Subcutaneous abdominal adipose tissue (tissue), 5 donors: ENCODE measurements around the gene ADAM19.

Experiments used
- H3K27ac ChIP-seq: one replicate; pipeline ENCODE4 v1.7.0; 2013; ENCODE audit warnings: low read depth, mild to moderate bottlenecking, inconsistent platforms, low read length, moderate library complexity
- H3K27me3 ChIP-seq, 5 donors: one replicate each; pipeline ENCODE4 v1.7.0; 2013; ENCODE audit warnings: low read length in 5 of 5, inconsistent platforms in 1 of 5; ENCODE audit not compliant: control insufficient read depth in 5 of 5, insufficient read depth in 4 of 5
- H3K36me3 ChIP-seq, 5 donors: one replicate each; pipeline ENCODE4 v1.7.0; 2013; ENCODE audit warnings: low read length in 5 of 5; ENCODE audit not compliant: control insufficient read depth in 5 of 5, insufficient read depth in 5 of 5
- H3K4me1 ChIP-seq, 5 donors: one replicate each; pipeline ENCODE4 v1.7.0; 2013; ENCODE audit warnings: low read length in 5 of 5, mild to moderate bottlenecking in 3 of 5, moderate library complexity in 1 of 5; ENCODE audit not compliant: control insufficient read depth in 5 of 5, insufficient read depth in 5 of 5
- H3K4me3 ChIP-seq, 5 donors: one replicate each; pipeline ENCODE4 v1.7.0; 2013; ENCODE audit warnings: low read length in 5 of 5, low read depth in 1 of 5
- H3K9ac ChIP-seq, 5 donors: one replicate each; pipeline ENCODE4 v1.7.0; 2013; ENCODE audit warnings: low read length in 5 of 5, mild to moderate bottlenecking in 4 of 5, moderate library complexity in 3 of 5
- H3K9me3 ChIP-seq, 5 donors: one replicate each; pipeline ENCODE4 v1.7.0; 2013; ENCODE audit warnings: low read length in 5 of 5; ENCODE audit not compliant: control insufficient read depth in 5 of 5
- donor health status: healthy.
- donor health status: healthy.
- donor health status: healthy.
- donor health status: healthy.
- donor health status: healthy.

The ADAM19 gene

DNA sequence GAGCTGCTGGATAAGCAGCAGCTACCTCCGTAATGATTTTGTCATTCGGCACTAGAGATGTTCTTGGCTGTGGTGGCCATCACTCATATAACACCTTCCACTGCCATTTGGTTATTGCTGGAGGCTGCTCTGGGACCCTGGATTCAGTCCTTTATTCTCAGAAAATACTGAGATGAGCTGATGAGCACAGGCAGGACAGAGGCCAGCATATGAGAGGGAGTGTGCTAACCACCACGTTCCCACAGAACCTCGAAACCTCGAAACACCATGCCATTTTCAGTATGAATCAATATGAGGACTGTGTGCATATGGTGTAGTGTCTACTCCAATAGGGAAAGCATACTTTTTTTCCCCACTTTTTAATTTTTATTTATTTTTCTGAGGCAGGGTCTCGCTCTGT, 56.6 kb downstream of the ADAM19 start:
- Histone ChIP-seq H3K27me3 (no peaks in the 10 kb centered on the region), H3K9me3 (no peaks in the 10 kb centered on the region), H3K27ac (no peak overlapping the region), H3K9ac (no peak overlapping the region), H3K4me3 (no peak overlapping the region), H3K36me3 (no peaks in the 10 kb centered on the region), H3K4me1 (peaks cover 0 to 8% (median 3%) of the 10 kb centered on the region in 5 donors)

DNA sequence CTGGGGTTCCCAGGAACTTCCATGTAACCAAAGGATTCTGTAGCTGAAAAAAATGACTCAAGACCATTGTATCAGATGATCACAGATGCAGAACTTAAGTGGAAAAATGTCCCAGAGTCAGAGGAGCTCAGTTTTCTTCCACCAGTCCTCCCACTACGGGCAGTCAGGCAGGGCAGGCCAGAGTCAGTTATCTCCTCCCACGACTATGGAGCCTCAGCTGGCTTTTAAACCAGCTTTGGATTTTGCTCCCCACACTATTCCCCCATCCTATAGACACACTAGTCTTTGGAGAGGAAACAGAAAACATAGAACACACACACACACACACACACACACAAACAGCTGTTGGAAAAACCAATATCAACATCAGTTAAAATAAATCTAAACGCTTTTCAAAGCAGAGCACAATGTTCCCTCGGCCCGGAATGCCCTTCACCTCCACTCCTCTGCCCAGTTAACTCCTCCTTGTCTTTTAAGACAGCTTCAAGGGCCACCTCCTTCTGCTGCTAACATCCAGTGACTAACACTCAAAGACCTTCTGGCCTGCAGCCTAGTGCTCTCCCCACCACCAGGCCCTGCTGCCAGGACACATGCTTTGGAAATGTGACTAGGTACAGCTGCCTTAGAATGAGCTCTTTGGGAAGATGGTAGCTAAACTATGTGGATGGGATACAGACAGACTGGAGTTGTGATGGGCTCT, 58.8 kb downstream of the ADAM19 start:
- Histone ChIP-seq H3K4me3 (no peak overlapping the region), H3K27ac (no peak overlapping the region), H3K4me1 (peaks cover 2 to 18% (median 8%) of the 10 kb centered on the region in 5 donors), H3K36me3 (no peaks in the 10 kb centered on the region), H3K9ac (no peak overlapping the region), H3K27me3 (no peaks in the 10 kb centered on the region), H3K9me3 (no peaks in the 10 kb centered on the region)

DNA sequence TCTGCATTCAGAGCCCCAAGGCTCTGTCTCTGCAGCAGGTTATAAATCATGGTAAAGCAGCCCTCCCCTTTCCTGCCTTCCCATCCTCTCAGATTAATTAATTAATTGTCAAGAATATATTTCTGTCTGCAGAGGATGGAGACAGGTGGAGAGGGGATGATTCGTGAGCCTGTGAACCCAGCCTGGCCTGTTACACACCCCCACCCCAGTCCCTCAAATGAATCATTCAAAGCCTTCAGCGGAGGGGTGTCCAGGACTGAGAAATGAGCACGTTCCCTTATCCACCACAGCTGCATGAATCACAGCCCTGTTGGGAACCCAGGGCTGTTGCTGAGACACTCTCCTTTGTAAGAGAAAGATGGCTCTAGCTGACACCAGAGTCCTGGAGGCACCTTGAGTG, 59.6 kb downstream of the ADAM19 start:
- H3K4me3 ChIP-seq = no peak overlapping the region
- H3K36me3 ChIP-seq = no peaks in the 10 kb centered on the region
- H3K4me1 ChIP-seq = peaks cover 2 to 18% (median 12%) of the 10 kb centered on the region in 5 donors
- H3K27ac ChIP-seq = no peak overlapping the region
- H3K9ac ChIP-seq = no peak overlapping the region
- H3K27me3 ChIP-seq = no peaks in the 10 kb centered on the region
- H3K9me3 ChIP-seq = no peaks in the 10 kb centered on the region

DNA sequence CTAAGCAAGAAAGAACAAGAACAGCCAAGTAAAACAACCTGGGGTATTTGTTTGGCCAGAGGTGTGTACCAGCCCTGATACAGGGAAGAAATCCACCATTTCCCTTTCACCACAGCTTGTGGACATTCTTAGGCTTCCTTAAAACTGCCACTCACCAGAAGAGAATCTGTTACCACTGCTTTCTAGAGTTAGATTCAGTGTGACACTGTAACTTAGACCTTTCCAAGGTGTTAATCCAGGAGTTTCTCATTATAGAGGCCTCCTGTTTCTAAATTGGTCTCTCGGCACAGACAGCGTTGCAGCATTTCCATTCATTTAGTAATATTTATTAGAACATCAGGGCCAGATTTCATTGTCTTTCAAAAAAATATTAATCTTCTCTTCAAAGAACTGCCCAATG, 60.6 kb downstream of the ADAM19 start:
- no peak overlapping the region for H3K27ac ChIP-seq
- H3K9me3 ChIP-seq = no peaks in the 10 kb centered on the region
- peaks cover 2 to 19% (median 14%) of the 10 kb centered on the region in 5 donors for H3K4me1 ChIP-seq
- no peak overlapping the region for H3K4me3 ChIP-seq
- no peaks in the 10 kb centered on the region for H3K27me3 ChIP-seq
- H3K9ac ChIP-seq = no peak overlapping the region
- no peaks in the 10 kb centered on the region for H3K36me3 ChIP-seq

DNA sequence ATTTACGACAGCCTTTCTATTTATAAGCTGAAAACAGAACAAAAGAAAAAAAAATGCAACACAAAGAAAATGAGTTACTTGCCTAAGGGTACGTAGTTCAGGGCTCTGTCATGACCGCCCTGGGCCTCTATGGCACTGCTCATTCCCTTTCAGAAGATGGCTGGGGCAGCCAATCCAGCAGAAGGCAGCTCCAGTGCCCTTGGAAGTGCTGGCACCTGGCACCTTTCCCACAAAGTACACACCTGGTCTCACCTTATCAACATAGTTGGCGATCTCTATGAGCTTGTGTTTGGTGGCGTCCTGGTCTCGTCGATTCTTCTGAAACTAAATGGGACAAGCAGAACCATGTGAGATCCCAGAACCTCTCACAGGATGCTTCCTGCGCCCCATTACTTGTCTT, 62.4 kb downstream of the ADAM19 start:
- no peak overlapping the region for H3K9ac ChIP-seq
- no peak overlapping the region for H3K27ac ChIP-seq
- no peaks in the 10 kb centered on the region for H3K9me3 ChIP-seq
- peaks cover 0 to 3% (median 0%) of the 10 kb centered on the region in 5 donors for H3K36me3 ChIP-seq
- H3K4me3 ChIP-seq = no peak overlapping the region
- H3K4me1 ChIP-seq = peaks cover 2 to 19% (median 14%) of the 10 kb centered on the region in 5 donors
- no peaks in the 10 kb centered on the region for H3K27me3 ChIP-seq

DNA sequence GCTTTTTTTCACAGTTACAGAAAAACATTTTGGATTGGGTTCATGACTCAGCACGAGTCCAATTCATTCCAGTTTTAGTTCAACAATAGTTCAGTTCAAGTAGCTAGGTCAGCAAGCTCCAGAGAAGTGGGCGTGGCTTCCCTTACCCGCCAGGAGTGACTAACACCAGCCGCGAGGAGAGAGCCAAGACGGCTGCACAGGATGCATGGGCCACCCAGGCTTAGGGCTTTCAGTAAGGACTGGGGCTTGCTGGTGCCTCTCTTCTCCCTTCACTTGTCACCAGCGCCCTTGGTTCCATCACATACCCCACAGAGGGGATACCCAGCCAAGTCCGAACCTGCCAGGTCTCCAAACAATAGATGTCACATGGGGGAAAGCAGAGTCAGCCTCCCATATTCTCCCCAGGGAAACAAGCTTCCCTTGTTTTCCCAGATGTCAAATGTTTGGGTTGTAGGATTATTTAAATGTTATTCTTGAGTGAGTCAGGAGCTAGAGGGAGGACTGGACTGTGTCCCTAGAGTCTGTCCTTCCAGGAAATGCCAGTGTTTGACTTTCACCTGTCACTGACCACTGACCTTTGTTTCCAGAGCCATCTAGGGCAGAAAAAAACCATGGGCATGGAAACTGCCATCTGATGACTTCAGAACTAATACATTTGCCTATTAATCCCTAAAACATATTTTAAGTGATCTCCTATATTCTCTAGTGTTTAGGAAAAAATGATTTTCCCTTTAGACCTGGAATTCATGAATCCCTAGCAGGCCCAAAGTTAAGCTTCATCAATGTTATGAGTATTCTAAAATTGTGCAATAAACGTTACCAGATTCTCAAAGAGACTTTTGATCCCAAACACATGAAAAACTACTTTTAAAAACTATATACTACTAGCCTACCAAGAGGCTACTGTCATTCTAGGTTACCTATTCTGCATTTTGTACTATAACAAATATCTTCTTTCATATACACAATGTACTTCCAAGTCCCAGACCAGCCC, 63.6 kb downstream of the ADAM19 start:
- no peak overlapping the region for H3K9ac ChIP-seq
- H3K4me1 ChIP-seq = peaks cover 2 to 25% (median 16%) of the 10 kb centered on the region in 5 donors
- H3K27ac ChIP-seq = peak overlapping the region; percentile 12
- no peaks in the 10 kb centered on the region for H3K9me3 ChIP-seq
- H3K27me3 ChIP-seq = no peaks in the 10 kb centered on the region
- no peak overlapping the region for H3K4me3 ChIP-seq
- H3K36me3 ChIP-seq = peaks cover 0 to 3% (median 0%) of the 10 kb centered on the region in 5 donors

DNA sequence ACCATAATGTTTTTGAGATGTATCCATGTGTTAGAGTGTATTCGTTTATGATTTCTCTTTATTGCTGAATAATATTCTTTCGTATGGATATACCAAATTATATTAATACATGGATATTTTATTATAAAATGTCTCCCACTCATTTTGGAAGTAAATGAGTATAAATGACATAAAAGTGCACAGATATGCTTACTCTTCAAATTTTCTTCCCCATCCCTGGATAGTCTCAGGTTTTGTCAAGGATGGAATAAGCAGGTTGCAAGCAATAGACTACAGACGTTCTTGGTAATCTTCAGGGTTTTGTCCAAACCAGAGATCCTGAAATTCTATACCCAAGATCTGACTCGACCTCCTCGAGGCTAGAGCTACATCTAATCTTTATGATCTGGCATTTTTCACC, 64.9 kb downstream of the ADAM19 start:
- peak overlapping the region; percentile 73 for H3K27ac ChIP-seq
- H3K4me1 ChIP-seq = peaks cover 2 to 27% (median 14%) of the 10 kb centered on the region in 5 donors
- H3K9ac ChIP-seq = no peak overlapping the region

DNA sequence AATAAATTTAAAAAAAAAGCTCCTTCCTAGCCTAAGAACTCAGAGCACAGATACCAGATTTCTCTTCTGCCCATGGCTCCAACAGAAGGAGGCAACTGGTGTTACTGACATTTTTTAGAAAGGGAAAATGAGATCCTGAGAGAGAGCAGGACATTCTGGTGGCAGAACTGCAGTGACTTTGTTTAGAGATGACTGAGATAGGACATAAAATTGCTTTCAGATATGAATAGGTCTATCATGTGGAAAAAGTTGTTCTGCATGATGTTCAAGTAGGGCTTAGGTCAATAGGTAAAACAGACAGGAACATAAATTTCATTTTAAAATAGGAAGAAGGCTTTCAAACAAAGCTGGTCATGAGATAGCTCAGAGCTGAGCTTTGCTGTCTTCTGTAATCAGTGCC, 66.0 kb downstream of the ADAM19 start:
- Histone ChIP-seq H3K4me3 (no peak overlapping the region), H3K9me3 (no peaks in the 10 kb centered on the region), H3K27me3 (no peaks in the 10 kb centered on the region), H3K27ac (no peak overlapping the region), H3K9ac (no peak overlapping the region), H3K36me3 (peaks cover 0 to 5% (median 0%) of the 10 kb centered on the region in 5 donors), H3K4me1 (peaks cover 2 to 27% (median 14%) of the 10 kb centered on the region in 5 donors)

More for the DNA sequence above, 64.9 kb downstream of the ADAM19 start:
- Histone ChIP-seq H3K9me3 (no peaks in the 10 kb centered on the region), H3K27me3 (no peaks in the 10 kb centered on the region), H3K36me3 (peaks cover 0 to 3% (median 0%) of the 10 kb centered on the region in 5 donors), H3K4me3 (no peak overlapping the region)

DNA sequence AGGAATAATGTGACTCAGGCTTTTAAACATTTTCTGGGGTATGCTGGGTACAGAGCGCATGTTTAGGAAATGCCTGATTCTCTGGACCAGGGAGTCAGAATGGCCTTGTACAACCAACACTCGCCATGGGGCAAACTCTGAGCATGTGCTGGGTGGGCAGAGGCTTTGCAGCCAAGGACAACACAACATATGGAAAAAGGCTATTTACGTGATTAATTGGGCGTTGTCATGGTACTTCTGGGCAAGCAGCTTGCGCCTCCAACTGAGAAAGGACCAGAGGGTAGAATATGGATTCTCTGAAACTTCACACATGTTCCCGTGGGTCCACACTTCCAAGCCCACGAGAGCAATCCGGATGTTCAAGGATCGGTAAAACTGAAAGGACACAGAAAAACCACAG, 66.5 kb downstream of the ADAM19 start:
- Histone ChIP-seq H3K4me1 (peaks cover 2 to 27% (median 14%) of the 10 kb centered on the region in 5 donors), H3K27me3 (no peaks in the 10 kb centered on the region), H3K9me3 (no peaks in the 10 kb centered on the region), H3K27ac (no peak overlapping the region), H3K4me3 (no peak overlapping the region), H3K9ac (no peak overlapping the region), H3K36me3 (peaks cover 0 to 5% (median 0%) of the 10 kb centered on the region in 5 donors)
